Activated CD4-positive, alpha-beta T cell treated with anti-CD3 and anti-CD28 coated beads for 48 hours (primary cell): ENCODE measurements around the gene MAML3.

Experiments used
- DNase-seq: peaks from one replicate; pipeline ENCODE4 v3.0.0-alpha.2; 2020

Gene MAML3

DNA sequence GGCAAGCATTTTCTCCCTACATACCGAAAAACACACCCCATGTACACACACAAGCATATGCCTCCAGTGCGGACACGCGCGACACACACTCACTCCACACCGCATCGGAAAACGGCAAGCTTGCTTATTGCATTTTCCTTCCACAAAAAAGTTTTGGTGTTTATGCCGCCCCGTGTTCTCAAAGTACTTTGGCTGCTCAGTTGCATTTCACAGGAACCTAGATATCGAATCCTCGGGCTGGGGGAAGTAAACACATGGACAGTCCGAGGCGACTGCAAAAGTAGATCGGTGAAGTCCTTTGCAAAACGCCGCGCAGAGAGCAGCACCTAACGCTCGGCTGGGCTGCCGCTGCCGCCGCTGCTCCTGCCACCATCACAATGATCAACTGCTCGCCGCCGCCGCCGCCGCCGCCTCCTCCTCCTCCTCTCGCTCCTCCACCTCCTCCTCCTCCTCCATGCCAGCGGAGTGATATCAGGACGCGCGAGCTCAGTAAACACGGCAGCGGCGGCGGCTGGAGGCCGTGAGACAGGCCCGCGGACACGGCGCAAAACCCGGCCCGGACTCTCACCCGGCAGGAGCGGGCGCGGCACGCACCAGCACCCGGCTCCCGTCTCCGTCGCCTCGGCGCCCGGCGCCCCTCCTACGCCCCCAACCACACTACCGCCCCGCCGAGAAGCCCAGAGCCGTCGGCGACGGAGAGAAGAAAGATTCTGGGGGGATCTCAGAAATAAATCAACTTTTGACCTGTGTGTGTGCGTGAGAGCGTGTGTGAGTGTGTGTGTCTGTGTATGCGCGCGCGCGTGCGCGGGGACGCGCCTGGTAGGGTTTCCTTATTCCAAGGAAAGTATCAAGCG lies at the start of gene MAML3:
MAML3 (minus strand) TSS at position 467 of the 854 bp plus-strand sequence. CDS start 857 bp downstream, outside the sequence.
- DNase-seq: peak; percentile 88

DNA sequence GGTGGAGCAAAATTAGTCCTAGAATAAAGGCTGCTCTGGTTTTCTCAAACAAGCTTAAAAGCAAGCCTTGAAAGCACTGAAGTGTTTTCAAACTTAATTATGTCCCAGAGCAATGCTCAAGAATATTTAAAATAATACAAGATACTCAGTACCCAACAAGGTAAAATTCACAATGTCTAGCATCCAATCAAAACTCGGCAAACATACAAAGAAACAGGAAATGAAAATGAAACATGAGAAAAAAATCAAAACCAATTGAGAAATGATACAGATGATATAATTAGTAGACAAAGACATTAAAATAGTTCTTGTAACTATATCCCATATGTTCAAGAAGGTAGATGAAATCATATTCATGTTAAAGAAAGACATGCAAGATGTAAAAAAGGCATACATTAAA lies 45.0 kb upstream of the MAML3 start:
- no peak for DNase-seq

DNA sequence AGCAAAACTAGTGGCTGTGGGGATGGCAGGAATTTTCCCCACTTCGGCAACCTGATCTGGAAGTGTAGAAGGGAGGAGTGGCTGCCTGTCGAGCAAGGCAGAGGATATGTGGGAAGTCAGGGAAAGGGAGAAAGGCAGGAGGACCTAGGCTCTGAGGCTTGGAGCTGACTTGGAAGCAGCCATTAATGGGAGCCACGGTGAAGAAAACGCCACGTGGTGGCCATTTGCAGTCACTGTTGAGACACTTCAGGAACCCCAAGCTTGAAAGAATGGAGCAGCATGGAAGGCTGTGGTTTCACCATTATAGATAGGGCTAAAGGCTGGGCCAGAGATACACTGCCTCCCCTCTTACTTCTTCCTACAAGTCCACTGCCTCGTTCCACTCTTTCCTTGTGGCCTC lies 41.8 kb upstream of the MAML3 start:
- no peak for DNase-seq

DNA sequence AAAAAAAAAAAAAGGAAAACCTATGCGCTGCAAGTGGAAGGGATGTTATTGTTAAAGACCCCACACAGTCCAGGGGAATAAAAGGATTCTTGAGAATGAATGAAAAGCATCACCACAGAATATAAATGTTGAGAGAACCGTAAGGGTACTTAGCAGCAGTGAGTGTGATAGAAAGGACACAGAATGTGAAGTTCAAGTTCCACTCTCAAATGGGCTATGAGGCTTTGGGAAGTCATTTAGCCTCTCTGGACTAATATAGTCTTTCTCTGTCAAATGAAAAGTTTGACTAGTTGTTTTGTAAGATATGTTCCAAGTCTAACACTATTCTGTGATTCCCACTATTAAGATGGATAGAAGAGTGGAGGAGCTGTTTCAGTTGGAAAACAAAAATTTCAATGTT lies 35.8 kb upstream of the MAML3 start:
- DNase-seq: no peak

DNA sequence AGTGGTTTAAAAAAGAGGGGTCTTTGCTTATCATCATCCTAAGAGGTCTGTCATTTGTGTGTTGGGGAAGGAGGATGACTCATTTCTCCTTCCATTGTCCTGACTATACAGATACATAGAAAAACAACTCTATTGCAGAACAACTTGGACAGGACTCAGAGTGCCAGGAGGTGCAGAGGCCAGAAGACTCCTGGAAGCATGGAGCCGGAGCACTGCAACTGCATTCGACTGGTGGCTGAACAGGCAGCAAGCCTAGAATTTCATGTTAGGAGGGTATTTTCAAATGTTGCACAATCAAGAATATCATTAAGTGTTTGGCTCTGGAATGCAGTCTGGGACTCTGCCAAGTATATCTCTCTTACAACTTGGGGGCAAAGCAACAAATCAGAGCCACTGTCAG lies 35.0 kb upstream of the MAML3 start:
- DNase-seq: no peak

DNA sequence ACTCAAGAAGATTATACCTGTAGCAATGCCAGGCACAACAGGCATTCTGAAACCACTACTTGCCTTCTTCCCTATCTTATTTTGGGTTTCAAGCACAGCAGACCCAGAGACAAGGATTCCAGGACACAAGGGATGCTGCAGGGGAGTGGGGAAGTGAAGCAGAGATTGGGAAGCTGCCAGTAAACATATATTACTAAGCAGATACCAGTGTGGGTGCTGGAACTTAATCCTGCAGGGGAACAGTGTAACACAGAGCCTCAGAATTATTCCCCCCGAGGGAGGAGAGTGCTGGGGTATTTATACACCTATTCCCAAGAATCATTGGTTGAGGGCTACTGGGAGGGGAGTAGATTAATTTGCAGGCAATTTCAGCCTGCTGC lies 33.3 kb upstream of the MAML3 start:
- DNase-seq: no peak

DNA sequence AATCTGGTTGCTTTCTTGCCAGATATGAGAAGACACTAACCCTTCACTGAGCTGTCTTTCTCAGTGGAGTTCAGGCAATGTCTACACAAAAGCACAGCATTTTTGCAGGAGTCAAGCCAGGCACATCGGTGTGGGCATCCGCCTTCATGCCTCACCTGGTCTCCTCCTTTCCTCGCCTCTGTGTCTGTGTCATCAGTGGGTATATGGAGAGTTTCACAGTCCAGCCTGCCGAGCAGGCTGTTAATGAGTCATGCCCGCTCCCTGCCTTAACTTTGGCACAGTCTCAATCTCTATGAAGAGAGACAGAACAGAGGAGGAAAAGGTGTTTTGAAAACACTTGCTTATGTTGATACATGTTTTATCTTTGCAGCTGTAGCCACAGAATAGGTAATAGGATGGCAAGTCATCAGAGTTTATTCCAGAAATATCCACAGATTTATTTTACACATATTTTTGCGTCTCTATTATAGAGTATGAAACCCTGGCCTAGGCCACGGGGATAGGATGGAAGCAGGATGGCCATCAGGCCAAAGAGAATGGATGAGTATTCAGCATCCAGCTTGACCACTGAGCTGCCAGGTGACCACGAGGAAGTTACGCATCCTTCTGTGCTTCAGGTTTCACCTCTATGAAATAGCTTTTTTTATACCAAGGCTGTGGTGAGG lies 32.8 kb upstream of the MAML3 start:
- DNase-seq: no peak

DNA sequence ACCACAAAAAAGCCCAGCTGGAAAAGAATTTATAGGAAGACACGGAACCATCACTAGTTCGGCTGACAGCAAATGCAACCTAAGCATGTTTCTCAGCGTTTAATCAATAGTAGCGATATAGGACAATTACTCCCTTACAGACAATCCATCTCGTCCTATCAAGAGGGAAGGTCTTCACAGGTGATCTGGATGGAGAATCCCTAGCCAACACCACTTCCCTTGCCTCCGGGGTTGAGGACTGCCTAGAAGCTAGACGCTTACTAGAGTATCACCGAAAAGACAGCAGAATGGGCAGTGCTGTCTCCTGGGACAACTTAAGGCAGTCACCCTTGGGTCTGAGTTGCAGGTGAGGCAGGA lies 32.1 kb upstream of the MAML3 start:
- no peak for DNase-seq

DNA sequence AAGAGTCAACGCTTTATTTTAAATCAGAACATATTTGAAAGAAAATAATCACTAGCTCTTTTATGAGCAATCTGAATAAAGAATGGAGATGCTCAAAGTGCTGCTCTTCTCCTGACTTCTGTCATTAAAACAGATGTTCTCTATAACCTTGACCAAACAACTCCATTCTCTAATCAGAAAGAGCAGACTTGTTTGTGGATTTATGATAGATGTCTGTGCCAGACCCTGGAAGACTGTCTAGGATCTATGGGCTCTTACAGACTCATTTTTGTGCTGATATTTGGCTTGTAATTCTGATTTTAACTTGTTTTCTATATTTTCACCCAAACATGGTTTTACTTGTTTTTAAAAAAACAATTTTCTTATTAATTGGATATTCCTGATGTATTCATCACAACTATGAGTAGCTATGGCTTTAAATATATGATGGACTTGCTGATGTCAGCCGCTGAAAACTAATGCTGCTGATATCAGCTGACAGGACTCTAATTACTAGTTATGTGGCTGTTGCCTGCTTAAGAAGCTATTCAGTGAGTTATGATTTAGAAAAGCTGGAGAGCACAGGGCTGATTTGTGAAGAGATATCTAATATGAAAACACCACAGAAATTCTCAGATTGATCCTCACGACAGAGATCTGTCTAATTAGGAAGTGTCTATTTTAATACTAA lies 31.6 kb upstream of the MAML3 start:
- DNase-seq: no peak

DNA sequence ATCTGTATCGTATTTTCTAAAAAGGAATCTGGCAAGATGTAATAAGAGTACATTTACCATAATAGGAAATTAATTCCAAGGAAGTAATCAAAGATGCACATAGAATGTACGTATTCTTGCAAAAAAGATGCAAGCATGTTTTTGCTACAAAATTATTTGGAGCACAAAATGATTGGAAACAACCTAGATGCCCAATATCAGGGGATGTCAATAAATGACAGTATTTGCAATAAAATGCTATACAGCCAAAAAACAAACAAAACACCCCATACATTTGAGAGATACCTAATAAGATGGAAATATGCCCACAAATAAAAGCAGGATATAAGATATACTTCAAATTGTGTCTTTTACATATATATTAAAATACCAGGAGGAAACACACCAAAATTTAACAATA lies 29.3 kb upstream of the MAML3 start:
- no peak for DNase-seq

DNA sequence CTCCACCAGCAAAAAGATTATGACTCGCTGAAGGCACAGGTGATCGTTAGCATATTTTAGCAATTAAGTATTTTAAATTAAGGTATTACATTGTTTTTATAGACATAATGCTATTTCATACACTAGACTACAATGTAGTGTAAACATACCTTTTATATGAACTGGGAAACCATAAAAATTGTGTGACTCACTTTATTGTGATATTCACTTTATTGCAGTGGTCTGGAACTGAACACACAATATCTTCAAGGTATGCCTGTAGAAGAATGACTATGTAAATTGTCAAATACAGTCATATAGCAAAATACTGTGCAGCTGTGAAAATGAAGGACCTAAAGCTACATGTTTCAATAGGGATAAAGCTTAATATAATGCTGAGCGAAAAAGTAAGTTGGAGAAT lies 26.6 kb upstream of the MAML3 start:
- no peak for DNase-seq

DNA sequence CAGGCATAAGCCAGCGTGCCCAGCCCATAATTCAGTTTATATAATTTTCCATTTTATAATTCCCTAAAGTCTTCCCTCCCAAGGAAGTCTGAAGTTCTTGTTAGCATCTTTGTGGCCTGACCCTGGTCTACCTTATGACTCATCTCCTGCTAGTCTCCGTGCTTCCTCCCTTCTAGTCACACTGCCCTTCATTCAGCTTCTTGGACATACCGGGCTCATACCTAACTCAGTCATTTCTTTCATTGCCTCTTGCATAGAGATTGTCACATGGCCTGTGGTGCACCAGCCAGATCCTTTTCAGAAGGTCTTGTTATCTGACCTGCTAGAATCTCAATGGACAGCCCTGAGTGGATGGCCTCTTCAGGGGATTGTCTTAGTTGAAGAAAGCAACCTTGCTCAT lies 22.8 kb upstream of the MAML3 start:
- DNase-seq: no peak

DNA sequence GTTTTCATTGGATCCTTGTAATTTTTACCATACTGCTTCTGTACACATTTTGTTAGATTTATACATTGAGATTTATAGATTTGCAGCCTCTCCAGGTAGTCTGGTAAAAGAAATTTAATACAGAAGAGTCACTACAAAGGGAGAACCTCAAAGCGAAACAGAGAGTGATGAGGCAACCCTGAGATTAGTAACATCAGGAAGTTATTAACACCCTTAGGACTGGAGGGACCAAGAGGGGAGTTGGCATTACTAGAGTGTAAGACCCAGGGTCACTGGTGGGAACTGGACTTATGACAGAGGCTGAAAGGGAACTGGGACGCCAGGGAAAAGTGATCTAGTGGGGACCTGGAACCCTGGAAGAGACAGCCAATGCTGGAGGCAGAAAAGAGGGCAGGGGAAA lies 20.6 kb upstream of the MAML3 start:
- no peak for DNase-seq

DNA sequence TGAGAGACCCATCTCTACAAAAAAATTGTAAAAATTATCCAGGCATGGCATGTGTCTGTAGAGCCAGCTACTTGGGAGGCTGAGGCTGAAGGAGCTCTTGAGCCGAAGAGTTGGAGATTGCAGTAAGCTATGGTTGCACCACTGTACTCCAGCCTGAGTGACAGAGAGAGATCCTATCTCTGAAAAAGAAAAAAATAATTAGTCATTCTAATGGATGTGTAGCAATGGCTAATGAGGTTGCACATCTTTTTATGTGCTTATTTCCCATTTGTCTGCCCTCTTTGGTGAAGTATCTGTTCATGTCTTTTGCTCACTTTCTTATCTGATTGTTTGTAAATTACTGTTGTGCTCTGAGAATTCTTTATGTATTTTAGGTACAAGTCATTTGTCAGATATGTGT lies 19.0 kb upstream of the MAML3 start:
- DNase-seq: no peak

DNA sequence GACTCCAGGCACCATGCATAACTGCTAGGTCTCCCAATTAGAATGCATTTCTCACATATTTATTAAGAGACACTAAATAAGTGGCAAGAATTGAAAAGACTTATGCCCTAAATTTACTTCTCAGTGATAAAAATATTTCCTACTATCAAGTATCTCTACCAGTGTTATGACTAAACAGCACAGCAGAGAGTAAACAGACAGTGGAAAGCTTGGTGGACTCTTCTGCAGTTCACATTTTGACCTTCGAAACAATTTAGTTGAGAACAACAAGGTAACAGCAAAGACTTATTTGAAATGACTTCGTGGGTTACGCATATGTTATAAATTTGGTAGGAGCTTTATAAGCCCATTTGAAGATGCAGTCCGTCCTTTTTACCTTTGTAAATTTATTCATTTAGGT lies 16.3 kb upstream of the MAML3 start:
- DNase-seq: no peak

DNA sequence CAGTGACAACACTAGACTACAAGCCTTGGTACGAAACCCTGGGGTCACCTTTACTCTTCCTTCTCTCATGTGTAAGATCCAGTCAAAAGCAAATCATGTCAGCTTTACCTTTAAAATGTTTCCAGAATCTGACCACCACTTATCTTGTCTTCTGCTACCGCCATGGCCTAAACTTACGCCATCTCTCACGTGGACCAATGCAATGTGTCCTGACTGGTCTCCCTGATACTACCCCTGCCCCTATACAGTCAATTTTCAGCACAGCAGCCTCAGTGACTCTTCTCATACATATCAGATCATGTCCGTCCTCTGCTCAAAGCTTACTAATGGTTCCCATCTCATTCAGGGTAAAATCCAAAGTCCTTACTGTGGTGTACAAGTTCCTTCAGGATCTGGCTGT lies 15.0 kb upstream of the MAML3 start:
- DNase-seq: no peak

DNA sequence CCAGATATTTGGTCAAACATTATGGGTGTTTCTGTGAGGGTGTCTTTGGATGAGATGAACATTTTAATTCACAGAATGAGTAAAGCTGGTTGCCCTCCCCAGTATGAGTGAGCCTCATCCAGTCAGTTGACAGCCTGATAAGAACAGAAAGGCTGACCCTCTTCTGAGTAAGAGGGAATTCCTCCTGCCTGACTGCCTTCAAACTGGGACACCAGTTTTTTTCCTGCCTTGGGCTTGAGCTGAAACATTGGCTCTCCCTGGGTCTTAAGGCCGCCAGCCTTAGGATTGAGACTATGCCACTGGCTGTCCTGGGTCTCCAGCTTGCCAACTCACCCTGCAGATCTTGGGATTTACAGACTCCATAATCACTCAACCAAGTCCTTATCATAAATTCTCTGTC lies 14.5 kb upstream of the MAML3 start:
- DNase-seq: no peak

DNA sequence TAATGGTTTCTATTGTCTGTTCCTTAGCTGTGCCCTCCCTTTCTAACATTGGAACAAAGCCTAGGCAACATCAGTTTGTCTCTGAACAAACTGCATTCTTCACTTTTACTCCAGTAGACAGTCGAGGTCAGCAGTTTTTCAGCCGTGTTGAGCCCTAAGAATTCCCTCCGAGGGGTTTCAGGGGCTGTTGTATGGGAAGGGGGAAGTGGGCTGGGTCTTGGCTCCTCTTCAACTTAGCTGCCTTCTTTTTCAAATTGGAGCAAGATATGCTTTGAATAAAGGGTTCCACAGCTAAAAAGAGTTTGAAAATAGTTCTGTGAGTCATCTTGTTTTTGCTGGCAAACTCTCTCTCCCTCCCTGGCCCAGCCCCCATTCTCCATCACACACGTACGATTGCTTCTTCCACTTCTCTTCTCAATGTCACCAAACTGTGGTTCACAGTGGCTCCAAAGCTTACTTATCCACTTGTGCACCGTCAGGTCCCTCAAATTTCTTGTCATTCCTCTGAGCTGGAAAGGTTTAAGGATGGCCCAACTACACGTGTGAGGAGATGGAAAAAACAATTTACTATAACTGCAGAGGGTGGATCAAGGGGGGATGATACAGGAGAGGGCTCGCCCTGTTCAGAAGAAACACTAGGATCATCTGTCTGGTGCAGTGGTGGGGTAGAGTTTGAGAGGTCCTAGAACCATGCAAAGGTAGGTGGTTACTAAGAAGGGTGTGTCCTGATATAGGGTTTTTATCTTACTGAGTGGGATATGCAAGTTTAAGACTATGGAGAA lies 9.2 kb upstream of the MAML3 start:
- no peak for DNase-seq

DNA sequence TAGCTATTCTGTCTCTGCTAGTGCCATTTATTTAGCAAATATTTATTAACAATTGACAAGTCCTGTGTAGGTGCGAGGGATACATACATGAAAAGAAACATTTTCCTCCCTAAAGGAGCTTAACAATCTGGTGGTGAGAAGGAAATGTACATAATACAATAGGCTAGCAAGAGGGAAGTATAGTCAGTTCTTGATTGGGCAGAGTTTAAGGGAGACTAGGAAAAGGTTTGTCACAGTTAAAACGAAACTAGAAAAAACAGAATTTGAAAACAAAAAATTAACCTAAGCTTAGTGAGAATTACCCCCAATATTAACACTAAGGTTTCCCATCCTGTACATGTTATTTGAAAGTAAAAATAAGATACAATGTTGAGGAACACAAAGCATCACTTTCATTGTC lies 8.6 kb upstream of the MAML3 start:
- DNase-seq: no peak

DNA sequence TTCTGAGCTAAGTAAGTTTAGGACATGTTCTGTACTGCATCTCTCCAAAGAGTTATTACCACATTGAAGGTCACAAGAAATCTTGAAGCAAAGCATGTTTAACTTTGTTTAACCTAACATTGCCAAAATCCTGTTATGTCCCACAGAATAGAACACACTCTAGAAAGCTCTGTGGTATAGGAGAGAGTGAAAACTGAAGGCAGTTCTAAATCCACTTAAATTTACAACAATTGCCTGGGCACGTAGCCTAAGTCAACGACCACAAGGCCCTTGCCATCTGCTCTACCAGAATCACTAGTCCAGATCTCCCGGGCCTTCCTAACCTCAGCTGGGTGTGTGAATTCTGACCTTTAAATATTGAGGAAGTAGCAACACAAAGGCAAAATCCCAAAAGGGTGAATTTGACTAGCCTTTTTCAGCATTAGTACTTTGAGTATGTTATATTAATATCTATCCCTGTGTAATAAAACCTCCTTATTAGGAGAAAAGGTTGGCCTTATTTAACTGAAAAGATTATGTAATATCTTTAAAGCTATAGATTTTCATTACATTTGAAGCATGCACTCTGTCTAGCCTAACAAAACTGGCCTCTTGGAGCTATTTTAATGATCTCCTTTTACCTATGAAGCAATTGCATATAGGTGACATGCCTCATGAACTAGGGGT lies 4.5 kb upstream of the MAML3 start:
- DNase-seq: no peak

DNA sequence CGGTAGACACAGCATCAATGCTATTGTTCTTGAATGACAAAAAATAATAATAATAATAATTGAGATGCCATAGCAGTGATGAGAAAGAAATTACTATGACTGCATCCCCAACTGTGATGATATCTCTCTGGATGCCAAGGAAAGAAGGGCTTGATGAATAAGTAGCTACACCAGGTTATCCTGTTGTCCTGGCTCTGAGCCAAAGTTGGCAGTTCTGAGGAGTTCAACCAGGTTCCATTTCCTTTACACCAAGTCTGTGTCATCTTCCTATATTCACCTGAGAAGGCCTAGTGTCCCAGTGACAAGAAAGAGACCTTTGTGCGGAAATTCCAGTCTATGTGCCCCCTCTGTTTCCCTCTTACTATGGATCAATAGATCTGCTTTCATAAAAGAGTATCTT lies 3.4 kb upstream of the MAML3 start:
- DNase-seq: peak; percentile 24

DNA sequence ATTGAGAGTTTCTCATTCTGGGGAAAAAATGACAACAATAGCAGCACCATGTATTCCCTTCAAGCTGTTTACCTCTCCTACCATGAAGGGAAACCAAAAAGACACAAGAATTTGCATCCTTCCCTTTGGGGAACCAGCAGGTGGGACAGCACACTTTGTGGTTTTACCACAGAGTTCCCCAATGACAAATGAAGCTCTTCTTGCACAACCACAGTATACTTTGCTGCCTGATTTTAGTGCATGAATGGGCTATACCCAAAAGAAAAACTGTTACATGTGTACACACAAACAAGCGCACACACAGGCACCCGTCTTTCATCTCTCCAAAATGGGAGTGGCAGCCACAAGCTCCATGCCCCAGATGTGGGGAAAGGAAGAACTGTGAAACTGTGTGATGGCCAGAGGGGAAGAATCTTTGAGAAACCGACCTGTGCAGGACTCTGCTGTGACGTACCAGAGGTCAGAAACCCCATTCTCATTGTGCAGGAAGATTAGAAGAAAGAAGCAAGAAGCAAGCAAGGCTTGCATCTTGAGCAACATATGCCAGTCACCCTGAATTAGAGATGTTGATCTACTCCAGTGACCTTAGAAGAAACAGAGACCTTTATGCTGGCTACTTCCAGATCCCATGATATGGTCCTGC lies 2.7 kb upstream of the MAML3 start:
- peak; percentile 51 for DNase-seq

DNA sequence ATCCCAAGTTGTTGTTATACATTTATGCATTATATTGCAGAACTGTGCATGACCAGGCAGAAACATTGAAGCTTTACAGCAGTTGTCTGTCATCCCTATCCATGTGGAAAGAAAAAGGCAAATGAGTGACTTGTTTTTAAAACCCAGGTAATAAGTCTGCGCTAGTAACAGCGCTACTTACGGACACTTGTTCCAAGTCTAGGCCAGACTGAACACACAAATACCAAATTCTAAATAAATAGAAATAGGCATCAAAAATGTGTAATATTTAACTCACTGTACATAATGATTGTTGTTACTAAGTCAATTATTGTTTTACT lies 548 bp upstream of the MAML3 start:
- DNase-seq: no peak
